Upper lobe of right lung (tissue), 1 donor: ENCODE measurements around the gene KRTAP12-4. TPM values are rescaled to one million over a fixed set of nuclear protein-coding genes. Genes with fewer than 3 reads are reported as not detected.

ENCODE experiments used
- ATAC-seq: fragments of 200-7000 bp; cut with Tn5 transposase; one replicate; pipeline ENCODE4 v1.9.1; 2020; ENCODE audit warnings: mild to moderate bottlenecking, moderate library complexity
- DNase-seq: peaks from one replicate; pipeline ENCODE4 v3.0.0-alpha.2; 2020
- H3K27ac ChIP-seq: fragments of 200-600 bp; one replicate; pipeline ENCODE4 v1.8.0; 2022
- H3K27me3 ChIP-seq: fragments of 200-600 bp; one replicate; pipeline ENCODE4 v1.8.0; 2022; ENCODE audit warnings: mild to moderate bottlenecking
- H3K36me3 ChIP-seq: fragments of 200-600 bp; one replicate; pipeline ENCODE4 v1.8.0; 2022
- H3K4me1 ChIP-seq: fragments of 200-600 bp; one replicate; pipeline ENCODE4 v1.8.0; 2022
- H3K4me3 ChIP-seq: fragments of 200-600 bp; one replicate; pipeline ENCODE4 v1.8.0; 2022; ENCODE audit warnings: mild to moderate bottlenecking
- H3K9me3 ChIP-seq: fragments of 200-600 bp; one replicate; pipeline ENCODE4 v1.8.0; 2022
- intact Hi-C: fragments of 100-400 bp; cut with DNase I; formaldehyde crosslinking; loops from one replicate; pipeline ENCODE4 v1.11.0; 2022
- total RNA-seq: library from RNA; stranded (reverse); fragmentation: NEBNext Ultra II Directional; extraction: Animal tissue kit (Norgen Biotek cat#: 25700); gene quantifications from one replicate; pipeline ENCODE4 v1.2.1, GENCODE V29; 2021
- TF ChIP-seq, protein P1 (sequence below): fragments of 200-600 bp; IDR thresholded peaks from one replicate; pipeline ENCODE4 v1.8.0; 2022; ENCODE audit warnings: antibody characterized with exemption
- donor health status: DM: no; HTN: yes; CAD: no; lungs with severe emphysema.

KRTAP12-4 gene
- total RNA-seq, 1 donor from 2014 or later = not detected

DNA sequence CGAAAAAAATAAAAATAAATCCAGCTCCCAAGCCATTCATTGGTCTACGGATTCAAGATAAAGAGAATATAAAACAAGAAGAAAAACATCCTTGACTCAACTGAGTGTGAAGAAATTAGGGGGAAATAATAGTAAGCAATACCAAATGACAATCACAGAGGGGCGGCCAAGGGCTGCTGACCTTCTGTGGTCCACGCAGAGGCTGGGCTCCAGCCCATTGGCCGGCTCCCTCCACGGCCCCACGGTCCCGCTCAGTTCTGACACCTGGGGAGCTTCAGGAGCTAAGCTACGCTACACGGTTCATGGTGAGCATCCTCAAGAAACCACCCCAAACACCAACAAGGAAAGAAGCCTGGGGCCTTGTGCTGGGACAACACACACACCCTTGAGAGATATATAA is 42.1 kb upstream of the KRTAP12-4 start:
- no peaks in the 10 kb centered on the region for H3K4me1 ChIP-seq
- ATAC-seq (no peak), DNase-seq (no peak)
- H3K27me3 ChIP-seq = peaks cover 27% of the 10 kb centered on the region
- H3K36me3 ChIP-seq = no peaks in the 10 kb centered on the region
- H3K27ac ChIP-seq = no peak overlapping the region
- TF ChIP-seq, protein P1, sequence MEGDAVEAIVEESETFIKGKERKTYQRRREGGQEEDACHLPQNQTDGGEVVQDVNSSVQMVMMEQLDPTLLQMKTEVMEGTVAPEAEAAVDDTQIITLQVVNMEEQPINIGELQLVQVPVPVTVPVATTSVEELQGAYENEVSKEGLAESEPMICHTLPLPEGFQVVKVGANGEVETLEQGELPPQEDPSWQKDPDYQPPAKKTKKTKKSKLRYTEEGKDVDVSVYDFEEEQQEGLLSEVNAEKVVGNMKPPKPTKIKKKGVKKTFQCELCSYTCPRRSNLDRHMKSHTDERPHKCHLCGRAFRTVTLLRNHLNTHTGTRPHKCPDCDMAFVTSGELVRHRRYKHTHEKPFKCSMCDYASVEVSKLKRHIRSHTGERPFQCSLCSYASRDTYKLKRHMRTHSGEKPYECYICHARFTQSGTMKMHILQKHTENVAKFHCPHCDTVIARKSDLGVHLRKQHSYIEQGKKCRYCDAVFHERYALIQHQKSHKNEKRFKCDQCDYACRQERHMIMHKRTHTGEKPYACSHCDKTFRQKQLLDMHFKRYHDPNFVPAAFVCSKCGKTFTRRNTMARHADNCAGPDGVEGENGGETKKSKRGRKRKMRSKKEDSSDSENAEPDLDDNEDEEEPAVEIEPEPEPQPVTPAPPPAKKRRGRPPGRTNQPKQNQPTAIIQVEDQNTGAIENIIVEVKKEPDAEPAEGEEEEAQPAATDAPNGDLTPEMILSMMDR = no peak
- H3K9me3 ChIP-seq = peaks cover 9% of the 10 kb centered on the region
- H3K4me3 ChIP-seq = no peak overlapping the region
- intact Hi-C loops = no loop called here

DNA sequence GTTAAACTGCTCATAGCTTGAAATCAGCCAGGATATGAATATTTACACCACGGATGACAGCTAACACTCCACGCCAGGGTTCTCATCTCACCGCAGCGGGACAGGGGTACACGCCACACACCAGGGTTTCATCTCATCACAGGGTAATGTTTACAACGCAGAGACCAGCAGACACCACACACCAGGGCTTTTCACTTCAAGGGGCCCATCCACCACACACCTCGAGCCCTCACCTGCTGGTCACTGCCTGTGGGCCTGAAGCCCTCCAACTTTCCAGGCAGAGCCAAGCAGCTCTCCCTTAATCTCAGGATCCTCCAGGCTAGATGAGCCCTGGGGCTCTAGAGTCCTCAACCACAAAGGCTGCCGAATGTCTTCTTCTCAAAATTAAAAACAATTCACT is 41.2 kb upstream of the KRTAP12-4 start:
- H3K4me1 ChIP-seq = no peaks in the 10 kb centered on the region
- DNase-seq = no peak

DNA sequence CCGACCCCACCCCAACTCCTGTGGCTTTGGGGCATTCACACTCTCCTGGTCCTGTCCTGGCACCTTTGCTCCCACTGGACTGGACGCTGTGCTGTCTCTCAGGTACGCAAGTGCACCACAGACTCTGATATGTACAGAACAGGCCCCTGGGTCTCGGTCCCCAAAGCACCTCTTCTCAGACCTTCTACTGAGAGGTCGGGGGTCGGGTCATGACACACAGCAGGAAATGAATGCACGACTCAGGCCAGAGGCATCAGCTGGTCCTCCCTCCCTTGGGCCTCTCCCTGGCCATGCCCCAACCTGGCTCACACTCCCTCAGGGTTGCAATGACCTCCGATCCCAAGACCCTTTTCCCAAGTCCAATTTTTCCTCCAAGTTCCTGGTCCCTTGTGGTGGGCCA is 40.7 kb upstream of the KRTAP12-4 start:
- H3K36me3 ChIP-seq = no peaks in the 10 kb centered on the region
- intact Hi-C loops = no loop called here
- DNase-seq (peak; percentile 41), ATAC-seq (no peak)
- H3K4me3 ChIP-seq = no peak overlapping the region
- peaks cover 9% of the 10 kb centered on the region for H3K9me3 ChIP-seq
- no peak overlapping the region for H3K27ac ChIP-seq
- TF ChIP-seq, protein P1 = no peak
- H3K27me3 ChIP-seq = peaks cover 23% of the 10 kb centered on the region
- H3K4me1 ChIP-seq = no peaks in the 10 kb centered on the region

More for the DNA sequence above, 41.2 kb upstream of the KRTAP12-4 start:
- Histone ChIP-seq H3K4me3 (no peak overlapping the region), H3K36me3 (no peaks in the 10 kb centered on the region), H3K27ac (no peak overlapping the region), H3K27me3 (peaks cover 27% of the 10 kb centered on the region), H3K9me3 (peaks cover 9% of the 10 kb centered on the region)
- no peak for ATAC-seq
- TF ChIP-seq, protein P1 = no peak
- intact Hi-C loops = no loop called here

DNA sequence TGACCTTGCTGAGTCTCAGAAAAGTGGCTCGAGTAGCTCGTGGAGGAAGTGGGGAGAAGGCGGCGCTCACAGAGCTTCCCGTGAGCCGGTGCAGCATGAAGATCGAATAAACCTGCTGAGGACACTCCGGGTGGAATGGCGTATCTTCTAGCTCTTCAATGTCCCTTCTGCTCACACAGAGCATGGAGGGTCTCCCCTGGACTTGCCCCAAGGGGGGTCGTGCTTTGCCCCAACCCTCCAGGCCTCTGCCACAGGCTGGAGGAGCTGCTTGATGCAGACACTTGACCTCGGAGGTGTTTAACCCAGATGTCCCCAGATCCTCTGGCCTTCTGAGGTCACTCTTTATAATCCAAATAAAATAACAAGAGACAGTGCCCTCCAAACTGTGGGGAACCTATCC is 40.3 kb upstream of the KRTAP12-4 start:
- TF ChIP-seq, protein P1 = no peak
- peaks cover 9% of the 10 kb centered on the region for H3K9me3 ChIP-seq
- ATAC-seq (no peak), DNase-seq (peak; percentile 48)
- H3K4me3 ChIP-seq = no peak overlapping the region
- H3K27ac ChIP-seq = no peak overlapping the region
- peaks cover 19% of the 10 kb centered on the region for H3K27me3 ChIP-seq
- intact Hi-C loops = no loop called here
- no peaks in the 10 kb centered on the region for H3K36me3 ChIP-seq
- no peaks in the 10 kb centered on the region for H3K4me1 ChIP-seq

DNA sequence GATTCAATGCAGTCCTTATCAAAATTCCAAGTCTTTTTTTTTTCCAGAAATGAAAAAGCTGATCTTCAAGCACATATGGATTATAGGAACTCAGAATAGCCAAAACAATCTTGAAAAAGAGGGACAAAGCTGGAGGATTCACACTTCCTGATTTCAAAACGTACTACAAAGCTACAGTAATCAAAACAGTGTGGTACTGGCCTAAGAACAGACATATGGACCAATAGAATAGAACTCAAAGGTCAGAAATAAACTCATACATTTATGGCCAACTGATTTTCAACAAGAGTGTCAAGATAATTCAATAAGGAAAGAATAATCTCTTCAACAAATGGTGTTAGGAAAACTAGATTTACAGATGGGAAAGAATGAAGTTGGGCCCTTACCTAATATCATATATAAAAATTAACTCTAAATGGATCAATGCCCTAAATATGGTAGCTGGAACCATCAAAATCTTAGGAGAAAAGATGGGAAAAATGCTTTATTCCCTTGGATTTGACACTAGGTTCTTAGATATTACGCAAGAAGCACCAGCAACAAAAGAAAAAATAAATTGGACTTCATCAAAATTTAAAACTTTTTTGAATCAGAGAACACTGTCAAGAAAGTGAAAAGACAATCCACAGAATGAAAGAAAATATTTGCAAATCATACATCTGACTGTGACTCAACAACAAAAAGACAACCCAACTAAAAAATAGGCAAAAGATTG is 38.5 kb upstream of the KRTAP12-4 start:
- no peak for ATAC-seq
- no peak for DNase-seq
- intact Hi-C loops = no loop called here

More for the DNA sequence above, 38.5 kb upstream of the KRTAP12-4 start:
- no peaks in the 10 kb centered on the region for H3K36me3 ChIP-seq
- H3K9me3 ChIP-seq = peaks cover 9% of the 10 kb centered on the region
- H3K27me3 ChIP-seq = peaks cover 2% of the 10 kb centered on the region
- TF ChIP-seq, protein P1 = no peak
- H3K4me1 ChIP-seq = no peaks in the 10 kb centered on the region
- H3K27ac ChIP-seq = no peak overlapping the region
- no peak overlapping the region for H3K4me3 ChIP-seq
